ENCODE data around the gene NCL.
A peak's percentile ranks its signal among the peaks of the same experiment; 100 is the strongest.

The NCL gene

DNA sequence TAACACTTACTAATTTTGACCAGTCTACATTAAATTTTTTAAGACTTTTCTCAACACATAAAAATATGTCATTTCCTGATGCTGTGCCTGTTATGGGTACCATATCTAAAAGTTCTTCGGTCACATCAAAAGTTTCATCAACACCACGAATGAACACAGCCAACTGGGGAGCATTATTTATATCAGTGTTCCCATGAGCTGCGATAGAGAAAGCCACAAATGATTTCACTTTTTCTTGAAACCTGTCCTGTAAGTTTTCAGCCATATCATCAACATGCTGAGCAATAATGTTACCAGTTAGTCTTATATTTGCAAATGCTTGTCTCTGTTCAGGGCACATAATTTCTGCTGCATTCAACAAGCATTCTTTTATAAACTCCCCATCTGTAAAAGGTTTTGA lies 30.4 kb upstream of the NCL start:
- no peak overlapping the region for H3K4me3 ChIP-seq (ENCODE audit: low read length)
- TF ChIP-seq, protein P1, sequence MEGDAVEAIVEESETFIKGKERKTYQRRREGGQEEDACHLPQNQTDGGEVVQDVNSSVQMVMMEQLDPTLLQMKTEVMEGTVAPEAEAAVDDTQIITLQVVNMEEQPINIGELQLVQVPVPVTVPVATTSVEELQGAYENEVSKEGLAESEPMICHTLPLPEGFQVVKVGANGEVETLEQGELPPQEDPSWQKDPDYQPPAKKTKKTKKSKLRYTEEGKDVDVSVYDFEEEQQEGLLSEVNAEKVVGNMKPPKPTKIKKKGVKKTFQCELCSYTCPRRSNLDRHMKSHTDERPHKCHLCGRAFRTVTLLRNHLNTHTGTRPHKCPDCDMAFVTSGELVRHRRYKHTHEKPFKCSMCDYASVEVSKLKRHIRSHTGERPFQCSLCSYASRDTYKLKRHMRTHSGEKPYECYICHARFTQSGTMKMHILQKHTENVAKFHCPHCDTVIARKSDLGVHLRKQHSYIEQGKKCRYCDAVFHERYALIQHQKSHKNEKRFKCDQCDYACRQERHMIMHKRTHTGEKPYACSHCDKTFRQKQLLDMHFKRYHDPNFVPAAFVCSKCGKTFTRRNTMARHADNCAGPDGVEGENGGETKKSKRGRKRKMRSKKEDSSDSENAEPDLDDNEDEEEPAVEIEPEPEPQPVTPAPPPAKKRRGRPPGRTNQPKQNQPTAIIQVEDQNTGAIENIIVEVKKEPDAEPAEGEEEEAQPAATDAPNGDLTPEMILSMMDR (IDR thresholded peaks at IDR 0.05; ENCODE audit: insufficient read depth, low read depth, low read length, missing control alignments) = no peak
- no peak for DNase-seq (ENCODE audit: low read depth)

DNA sequence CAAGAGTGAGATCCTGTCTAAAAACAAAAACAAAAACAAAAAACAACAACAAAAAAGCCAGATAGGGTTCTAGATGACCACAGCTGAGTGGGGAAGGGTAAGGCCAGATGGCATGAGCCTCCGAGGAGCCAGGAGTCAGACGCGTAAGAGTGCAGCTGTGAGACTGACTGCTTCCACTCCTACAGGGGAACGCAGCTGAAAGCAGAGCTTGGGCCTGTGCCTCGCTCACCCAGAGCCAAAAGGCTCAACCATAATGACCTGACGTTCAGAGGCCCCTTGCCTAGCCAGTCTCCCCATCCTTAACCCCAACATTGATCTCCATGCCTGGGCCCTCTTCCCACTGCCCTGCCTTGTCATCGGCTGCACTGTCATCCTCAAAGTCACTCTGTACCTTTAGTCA lies 26.5 kb upstream of the NCL start:
- TF ChIP-seq, protein P1 (IDR thresholded peaks at IDR 0.05; ENCODE audit: insufficient read depth, low read depth, low read length, missing control alignments) = no peak
- no peak for DNase-seq (ENCODE audit: low read depth)
- no peak overlapping the region for H3K4me3 ChIP-seq (ENCODE audit: low read length)

DNA sequence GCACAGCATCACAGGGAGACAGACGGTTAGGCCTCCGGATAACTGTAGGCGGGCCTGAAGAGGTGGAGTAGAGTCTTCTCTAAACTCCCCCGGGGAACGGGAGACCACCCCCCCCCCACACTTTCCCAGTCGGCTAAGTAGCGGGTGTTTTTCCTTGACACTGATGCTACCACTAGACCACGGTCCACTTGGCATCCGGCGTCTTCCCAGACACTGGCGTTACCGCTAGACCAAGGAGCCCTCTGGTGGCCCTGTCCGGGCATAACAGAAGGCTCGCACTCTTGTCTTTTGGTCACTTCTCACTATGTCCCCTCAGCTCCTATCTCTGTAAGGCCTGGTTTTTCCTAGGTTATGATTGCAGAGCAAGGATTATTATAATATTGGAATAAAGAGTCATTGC lies 25.7 kb upstream of the NCL start:
- H3K4me3 ChIP-seq (ENCODE audit: low read length) = no peak overlapping the region
- no peak for DNase-seq (ENCODE audit: low read depth)

DNA sequence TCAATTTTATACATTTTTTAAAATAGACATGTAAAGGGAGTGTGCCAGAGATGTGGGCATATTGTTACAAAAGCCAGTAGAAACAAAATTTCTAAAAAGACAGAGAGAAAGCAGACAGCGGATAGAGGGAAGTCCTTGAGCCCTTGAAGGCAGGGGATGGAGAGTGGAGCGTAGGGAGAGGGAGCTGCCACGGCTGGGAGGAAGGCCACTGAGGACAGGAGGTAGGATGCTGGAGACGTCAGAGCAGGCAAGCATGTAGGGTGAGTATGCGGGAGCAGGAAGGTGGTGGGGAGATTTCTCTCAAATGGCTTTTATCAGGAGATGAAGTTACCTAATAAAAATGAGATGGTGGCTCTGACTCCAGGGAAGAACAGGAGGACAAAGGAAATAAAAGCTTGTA lies 24.0 kb upstream of the NCL start:
- no peak overlapping the region for H3K4me3 ChIP-seq (ENCODE audit: low read length)
- DNase-seq (ENCODE audit: low read depth) = no peak
- TF ChIP-seq, protein P1 (IDR thresholded peaks at IDR 0.05; ENCODE audit: insufficient read depth, low read depth, low read length, missing control alignments) = no peak

More for the DNA sequence above, 25.7 kb upstream of the NCL start:
- TF ChIP-seq, protein P1 (IDR thresholded peaks at IDR 0.05; ENCODE audit: insufficient read depth, low read depth, low read length, missing control alignments) = peak; percentile 28

DNA sequence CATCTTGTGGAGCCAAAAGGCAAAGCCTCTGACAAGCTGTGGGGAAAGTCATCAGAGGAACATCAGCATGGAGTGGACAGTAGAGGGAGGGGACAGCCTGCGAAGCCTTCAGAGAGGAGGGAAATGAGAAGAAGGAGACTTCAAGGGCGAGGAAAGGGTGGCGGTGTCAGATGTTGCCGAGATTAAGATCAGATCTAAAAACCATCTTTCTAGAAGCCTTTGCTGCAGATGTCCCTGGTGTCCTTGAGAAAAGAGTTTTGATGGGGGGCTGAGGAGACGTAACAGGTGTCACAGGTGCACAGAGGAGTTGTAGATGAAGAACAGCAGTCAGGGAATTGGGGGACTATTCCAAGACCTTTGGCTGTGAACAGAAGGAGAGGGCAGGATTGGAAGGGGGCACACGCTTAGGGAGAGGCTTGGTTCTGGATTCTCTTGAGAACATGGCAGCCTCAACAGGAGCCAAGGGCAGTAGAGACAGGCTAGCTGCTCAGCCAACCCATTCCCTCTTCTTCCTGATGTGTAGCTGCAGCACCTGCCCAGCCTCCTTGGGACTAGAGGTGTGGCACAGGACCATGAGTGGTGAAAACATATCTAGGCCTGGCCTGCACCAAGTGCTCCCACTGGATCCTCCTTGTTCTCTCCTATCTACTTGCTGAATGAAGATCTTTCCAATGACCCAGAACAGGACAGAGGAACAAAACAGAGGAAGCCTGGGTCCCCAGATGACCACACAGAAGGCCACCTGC lies 22.7 kb upstream of the NCL start:
- TF ChIP-seq, protein P1 (IDR thresholded peaks at IDR 0.05; ENCODE audit: insufficient read depth, low read depth, low read length, missing control alignments) = no peak
- no peak overlapping the region for H3K4me3 ChIP-seq (ENCODE audit: low read length)
- no peak for DNase-seq (ENCODE audit: low read depth)

DNA sequence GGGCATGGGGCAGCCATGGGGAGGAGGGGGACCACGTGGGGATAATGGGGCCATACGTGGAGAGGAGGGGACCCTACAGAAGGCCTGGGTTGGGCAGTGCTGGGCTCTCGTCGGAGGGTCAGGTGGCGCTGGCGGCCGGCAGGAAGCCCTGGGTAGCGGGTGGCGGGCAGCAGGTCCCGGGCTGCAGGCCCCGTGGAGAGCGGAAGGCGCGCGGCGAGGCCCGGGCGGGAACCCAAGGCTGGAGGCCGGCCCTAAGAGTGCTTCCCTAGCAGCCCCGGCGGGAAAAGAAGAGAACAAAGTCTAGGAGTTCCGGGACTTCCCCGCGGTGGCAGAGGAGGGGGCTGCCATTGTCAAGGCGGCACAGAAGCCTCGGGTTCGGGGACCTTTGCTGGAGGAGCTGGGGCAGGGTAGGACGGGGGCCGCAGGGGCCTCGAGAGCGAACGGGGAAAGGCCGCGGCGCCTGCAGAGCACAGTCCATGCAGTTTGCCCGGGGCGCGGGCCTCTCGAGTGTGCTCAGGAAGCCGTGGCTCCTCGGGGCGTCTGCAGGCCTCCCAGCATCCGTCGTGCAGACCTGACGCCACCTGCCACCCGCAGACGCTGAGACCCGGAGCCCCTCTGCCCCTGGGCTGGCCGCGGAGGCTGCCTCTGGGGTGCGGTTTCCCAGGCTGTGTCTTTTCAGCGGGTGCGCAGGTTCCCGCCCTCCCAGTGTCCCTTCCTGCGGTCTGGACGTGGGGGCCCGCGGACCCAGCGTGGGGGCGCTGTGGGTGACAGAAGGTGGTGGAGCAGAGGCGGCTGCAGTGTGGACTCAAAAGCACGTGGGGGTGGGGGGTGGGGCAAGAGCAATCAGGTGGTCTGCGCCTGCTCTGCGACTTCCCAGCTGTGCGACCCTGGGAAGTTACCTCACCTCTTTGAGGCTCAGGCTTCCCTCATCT lies 19.4 kb upstream of the NCL start:
- DNase-seq (ENCODE audit: low read depth) = peak; percentile 10
- peak overlapping the region; percentile 46 for H3K4me3 ChIP-seq (ENCODE audit: low read length)
- TF ChIP-seq, protein P1 (IDR thresholded peaks at IDR 0.05; ENCODE audit: insufficient read depth, low read depth, low read length, missing control alignments) = no peak
